Right atrium auricular region (tissue), 2 donors: ENCODE results near the gene KLF14. TPM values are rescaled to one million over a fixed set of nuclear protein-coding genes. Genes with fewer than 3 reads are reported as not detected.
A peak's percentile ranks its signal among the peaks of the same experiment; 100 is the strongest.
"Not testable (repeated sequence)": the region's sequence is repeated elsewhere in the genome, so short reads cannot be mapped to it uniquely, and the experiment has no call there.

ENCODE experiments used
- DNase-seq: peaks from one replicate; pipeline ENCODE4 v3.0.0-alpha.2; 2019; ENCODE audit warnings: low spot score
- H3K27ac ChIP-seq, 2 donors: fragments of 200-600 bp; sonication (generic); 1 replicate in 1 of 2; 2 replicates in 1 of 2; pipeline ENCODE4 v1.5.1; 2016 to 2019
- H3K27me3 ChIP-seq, 2 donors: fragments of 200-600 bp; sonication (generic); one replicate each; pipeline versions ENCODE4 v1.5.1 to v1.6.0; 2017 to 2019
- H3K36me3 ChIP-seq: fragments of 200-600 bp; sonication (generic); one replicate; pipeline ENCODE4 v1.5.1; 2016
- H3K4me1 ChIP-seq, 2 donors: fragments of 200-600 bp; sonication (generic); one replicate each; pipeline versions ENCODE4 v1.5.1 to v1.6.0; 2017 to 2019
- H3K4me3 ChIP-seq, 2 donors: fragments of 200-600 bp; sonication (generic); 1 replicate in 1 of 2; 2 replicates in 1 of 2; pipeline ENCODE4 v1.5.1; 2017 to 2019; ENCODE audit warnings: mild to moderate bottlenecking in 1 of 2, moderate library complexity in 1 of 2
- H3K9me3 ChIP-seq, 2 donors: fragments of 200-600 bp; sonication (generic); one replicate each; pipeline ENCODE4 v1.5.1; 2019
- CTCF ChIP-seq, 2 donors: fragments of 200-600 bp; sonication (generic); IDR thresholded peaks; one replicate each; pipeline ENCODE4 v1.5.1; 2019; ENCODE audit warnings: antibody characterized with exemption in 2 of 2
- total RNA-seq, 2 donors: library from RNA; depleted of rRNA; stranded (reverse); fragments of >200 nt; gene quantifications; one replicate each; pipeline ENCODE4 v1.1.0, GENCODE V29; 2016

The KLF14 gene
- total RNA-seq = under 1 TPM in 1 of 2 donors, not detected in 1; 0.35 TPM

GRCh38 chr7:130733931-130734814, at the start of gene KLF14:
Gene KLF14 (minus strand): TSS chr7:130734207. CDS start chr7:130734033, 174 bp downstream.
- no peak for DNase-seq
- H3K9me3 ChIP-seq = peaks cover 33 to 53% of the 10 kb centered on the region in 2 donors
- no peaks in the 10 kb centered on the region for H3K4me1 ChIP-seq
- peaks cover 0 to 31% of the 10 kb centered on the region in 2 donors for H3K27me3 ChIP-seq
- no peak within 1 kb of the TSS for H3K27ac ChIP-seq
- H3K36me3 ChIP-seq = no peaks in the 10 kb centered on the region
- H3K4me3 ChIP-seq = peak within 1 kb of the TSS; percentile 18 to 42
- no peak for TF ChIP-seq CTCF (IDR thresholded peaks at IDR 0.05)

DNA sequence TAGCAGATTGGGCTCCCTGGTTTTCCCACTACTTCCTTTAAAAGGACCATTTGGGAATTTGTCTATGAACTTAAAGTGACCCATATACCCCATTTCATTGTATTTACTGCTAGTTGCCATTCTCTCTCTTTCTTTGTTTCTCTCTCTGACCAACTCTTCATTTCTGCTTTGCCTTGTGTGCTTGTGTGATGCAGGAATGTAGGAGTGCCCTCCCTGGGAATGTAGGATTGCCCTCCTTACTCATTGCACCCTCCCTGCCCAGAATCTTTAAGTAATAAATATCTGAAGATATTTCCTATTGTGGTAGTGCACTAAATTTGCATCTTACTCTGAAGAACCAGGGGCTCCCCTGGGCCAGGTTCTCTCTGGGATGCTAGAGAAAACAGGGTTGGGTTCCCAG, 47.3 kb upstream of the KLF14 start:
- Histone ChIP-seq H3K27ac (no peak overlapping the region), H3K36me3 (no peaks in the 10 kb centered on the region), H3K4me1 (no peaks in the 10 kb centered on the region), H3K27me3 (no peaks in the 10 kb centered on the region), H3K4me3 (no peak overlapping the region), H3K9me3 (no peaks in the 10 kb centered on the region)
- no peak for DNase-seq
- TF ChIP-seq CTCF (IDR thresholded peaks at IDR 0.05) = no peak

- DNase-seq = no peak
- Histone ChIP-seq H3K27ac (no peak overlapping the region), H3K9me3 (peaks cover 0 to 3% of the 10 kb centered on the region in 2 donors), H3K36me3 (no peaks in the 10 kb centered on the region), H3K4me3 (no peak overlapping the region), H3K4me1 (no peaks in the 10 kb centered on the region), H3K27me3 (no peaks in the 10 kb centered on the region)
- no peak for TF ChIP-seq CTCF (IDR thresholded peaks at IDR 0.05)
These were observed 43.4 kb upstream of the KLF14 start for GRCh38 chr7:130777426-130777825.

DNA sequence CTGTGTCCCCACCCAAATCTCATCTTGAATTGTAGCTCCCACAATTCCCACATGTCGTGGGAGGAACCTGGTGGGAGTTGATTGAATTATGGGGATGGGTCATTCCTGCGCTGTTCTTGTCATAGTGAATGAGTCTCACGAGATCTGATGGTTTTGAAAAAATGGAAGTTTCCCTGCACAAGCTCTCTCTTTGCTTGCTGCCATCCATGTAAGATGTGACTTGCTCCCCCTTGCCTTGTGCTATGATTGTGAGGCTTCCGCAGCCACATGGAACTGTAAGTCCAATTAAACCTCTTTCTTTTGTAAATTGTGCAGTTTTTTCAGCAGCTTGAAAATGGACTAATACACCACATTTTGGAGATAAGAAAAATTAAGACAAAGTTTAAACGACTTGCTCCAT, 38.4 kb upstream of the KLF14 start:
- DNase-seq, H3K27me3 ChIP-seq, H3K27ac ChIP-seq, H3K4me1 ChIP-seq, H3K4me3 ChIP-seq, H3K36me3 ChIP-seq: not testable (repeated sequence)
- peaks cover 0 to 45% of the 10 kb centered on the region in 2 donors for H3K9me3 ChIP-seq

DNA sequence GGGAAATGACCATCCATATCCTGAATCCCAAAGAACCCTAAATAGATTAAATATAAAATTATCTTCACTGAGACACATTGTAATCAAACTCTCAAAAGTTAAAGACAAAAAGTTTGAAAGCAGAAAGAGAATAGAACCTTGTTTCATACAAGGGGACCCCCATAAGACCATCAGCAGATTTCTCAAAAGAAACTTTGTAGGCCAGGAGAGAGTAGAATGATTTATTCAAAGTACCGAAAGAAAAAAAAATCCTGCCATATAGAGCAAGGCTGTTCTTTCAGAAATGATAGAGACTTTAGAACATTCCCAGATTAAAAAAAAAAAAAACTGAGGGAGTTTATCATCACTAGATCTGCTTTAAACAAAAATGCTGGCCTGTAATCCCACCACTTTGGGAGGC, 34.8 kb upstream of the KLF14 start:
- no peaks in the 10 kb centered on the region for H3K27me3 ChIP-seq
- H3K36me3 ChIP-seq = no peaks in the 10 kb centered on the region
- H3K9me3 ChIP-seq = peaks cover 0 to 45% of the 10 kb centered on the region in 2 donors
- no peak for DNase-seq
- TF ChIP-seq CTCF (IDR thresholded peaks at IDR 0.05) = no peak
- no peak overlapping the region for H3K4me3 ChIP-seq
- no peaks in the 10 kb centered on the region for H3K4me1 ChIP-seq
- H3K27ac ChIP-seq = no peak overlapping the region

- not testable (repeated sequence) for H3K27ac ChIP-seq, H3K4me1 ChIP-seq, H3K27me3 ChIP-seq, H3K4me3 ChIP-seq, DNase-seq, H3K36me3 ChIP-seq
- peaks cover 0 to 19% of the 10 kb centered on the region in 2 donors for H3K9me3 ChIP-seq
These were observed 30.6 kb upstream of the KLF14 start for GRCh38 chr7:130764569-130764968.
